GM12878 (cell line): Measurements from ENCODE around the gene ZBTB42.

ENCODE experiments used
- ATF2 ChIP-seq: IDR thresholded peaks from 2 replicates; pipeline ENCODE4 v1.6.1; 2012; ENCODE audit warnings: low read length, inconsistent platforms
- NFXL1 ChIP-seq: fragments of 450-650 bp; IDR thresholded peaks from 2 replicates; pipeline ENCODE4 v1.6.1; 2017; ENCODE audit warnings: antibody characterized with exemption, mild to moderate bottlenecking, borderline replicate concordance
- TF ChIP-seq, protein P1 (sequence below): IDR thresholded peaks from 2 replicates; pipeline ENCODE4 v1.6.1; 2012; ENCODE audit warnings: mild to moderate bottlenecking, low read depth, low read length
- TF ChIP-seq, protein P2 (sequence below): fragments of 150-350 bp; IDR thresholded peaks from 2 replicates; pipeline ENCODE4 v1.6.1; 2014; ENCODE audit warnings: mild to moderate bottlenecking, low read depth, low read length
- TF ChIP-seq, protein P3 (sequence below), 3 experiments: IDR thresholded peaks in 2 of 3; conservative IDR thresholded peaks in 1 of 3; 2 replicates each; pipeline ENCODE4 v1.5.1; 2011; ENCODE audit warnings: low read depth in 3 of 3, low read length in 3 of 3, mild to moderate bottlenecking in 3 of 3, control low read depth in 2 of 3, moderate library complexity in 2 of 3, inconsistent platforms in 1 of 3, mixed read lengths in 1 of 3; ENCODE audit not compliant: control insufficient read depth in 2 of 3, insufficient read depth in 1 of 3; ENCODE audit errors: extremely low read depth in 1 of 3

GRCh38 chr14:104803280-104803911 is 2.5 kb downstream of the ZBTB42 start:
- TF ChIP-seq, protein P1, sequence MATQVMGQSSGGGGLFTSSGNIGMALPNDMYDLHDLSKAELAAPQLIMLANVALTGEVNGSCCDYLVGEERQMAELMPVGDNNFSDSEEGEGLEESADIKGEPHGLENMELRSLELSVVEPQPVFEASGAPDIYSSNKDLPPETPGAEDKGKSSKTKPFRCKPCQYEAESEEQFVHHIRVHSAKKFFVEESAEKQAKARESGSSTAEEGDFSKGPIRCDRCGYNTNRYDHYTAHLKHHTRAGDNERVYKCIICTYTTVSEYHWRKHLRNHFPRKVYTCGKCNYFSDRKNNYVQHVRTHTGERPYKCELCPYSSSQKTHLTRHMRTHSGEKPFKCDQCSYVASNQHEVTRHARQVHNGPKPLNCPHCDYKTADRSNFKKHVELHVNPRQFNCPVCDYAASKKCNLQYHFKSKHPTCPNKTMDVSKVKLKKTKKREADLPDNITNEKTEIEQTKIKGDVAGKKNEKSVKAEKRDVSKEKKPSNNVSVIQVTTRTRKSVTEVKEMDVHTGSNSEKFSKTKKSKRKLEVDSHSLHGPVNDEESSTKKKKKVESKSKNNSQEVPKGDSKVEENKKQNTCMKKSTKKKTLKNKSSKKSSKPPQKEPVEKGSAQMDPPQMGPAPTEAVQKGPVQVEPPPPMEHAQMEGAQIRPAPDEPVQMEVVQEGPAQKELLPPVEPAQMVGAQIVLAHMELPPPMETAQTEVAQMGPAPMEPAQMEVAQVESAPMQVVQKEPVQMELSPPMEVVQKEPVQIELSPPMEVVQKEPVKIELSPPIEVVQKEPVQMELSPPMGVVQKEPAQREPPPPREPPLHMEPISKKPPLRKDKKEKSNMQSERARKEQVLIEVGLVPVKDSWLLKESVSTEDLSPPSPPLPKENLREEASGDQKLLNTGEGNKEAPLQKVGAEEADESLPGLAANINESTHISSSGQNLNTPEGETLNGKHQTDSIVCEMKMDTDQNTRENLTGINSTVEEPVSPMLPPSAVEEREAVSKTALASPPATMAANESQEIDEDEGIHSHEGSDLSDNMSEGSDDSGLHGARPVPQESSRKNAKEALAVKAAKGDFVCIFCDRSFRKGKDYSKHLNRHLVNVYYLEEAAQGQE = no peak
- TF ChIP-seq, protein P2, sequence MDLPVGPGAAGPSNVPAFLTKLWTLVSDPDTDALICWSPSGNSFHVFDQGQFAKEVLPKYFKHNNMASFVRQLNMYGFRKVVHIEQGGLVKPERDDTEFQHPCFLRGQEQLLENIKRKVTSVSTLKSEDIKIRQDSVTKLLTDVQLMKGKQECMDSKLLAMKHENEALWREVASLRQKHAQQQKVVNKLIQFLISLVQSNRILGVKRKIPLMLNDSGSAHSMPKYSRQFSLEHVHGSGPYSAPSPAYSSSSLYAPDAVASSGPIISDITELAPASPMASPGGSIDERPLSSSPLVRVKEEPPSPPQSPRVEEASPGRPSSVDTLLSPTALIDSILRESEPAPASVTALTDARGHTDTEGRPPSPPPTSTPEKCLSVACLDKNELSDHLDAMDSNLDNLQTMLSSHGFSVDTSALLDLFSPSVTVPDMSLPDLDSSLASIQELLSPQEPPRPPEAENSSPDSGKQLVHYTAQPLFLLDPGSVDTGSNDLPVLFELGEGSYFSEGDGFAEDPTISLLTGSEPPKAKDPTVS = no peak
- no peak for TF ChIP-seq NFXL1
- no peak for TF ChIP-seq ATF2
- TF ChIP-seq, protein P3, sequence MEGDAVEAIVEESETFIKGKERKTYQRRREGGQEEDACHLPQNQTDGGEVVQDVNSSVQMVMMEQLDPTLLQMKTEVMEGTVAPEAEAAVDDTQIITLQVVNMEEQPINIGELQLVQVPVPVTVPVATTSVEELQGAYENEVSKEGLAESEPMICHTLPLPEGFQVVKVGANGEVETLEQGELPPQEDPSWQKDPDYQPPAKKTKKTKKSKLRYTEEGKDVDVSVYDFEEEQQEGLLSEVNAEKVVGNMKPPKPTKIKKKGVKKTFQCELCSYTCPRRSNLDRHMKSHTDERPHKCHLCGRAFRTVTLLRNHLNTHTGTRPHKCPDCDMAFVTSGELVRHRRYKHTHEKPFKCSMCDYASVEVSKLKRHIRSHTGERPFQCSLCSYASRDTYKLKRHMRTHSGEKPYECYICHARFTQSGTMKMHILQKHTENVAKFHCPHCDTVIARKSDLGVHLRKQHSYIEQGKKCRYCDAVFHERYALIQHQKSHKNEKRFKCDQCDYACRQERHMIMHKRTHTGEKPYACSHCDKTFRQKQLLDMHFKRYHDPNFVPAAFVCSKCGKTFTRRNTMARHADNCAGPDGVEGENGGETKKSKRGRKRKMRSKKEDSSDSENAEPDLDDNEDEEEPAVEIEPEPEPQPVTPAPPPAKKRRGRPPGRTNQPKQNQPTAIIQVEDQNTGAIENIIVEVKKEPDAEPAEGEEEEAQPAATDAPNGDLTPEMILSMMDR (IDR thresholded peaks at IDR 0.05 in 2 of 3, conservative IDR thresholded peaks at IDR 0.05 in 1 of 3; ENCODE audit: control insufficient read depth in 2 of 3, extremely low read depth in 1 of 3, insufficient read depth in 1 of 3, low read depth in 3 of 3, low read length in 3 of 3) = no peak
